ENCODE measurements around the gene SYNDIG1.

Gene SYNDIG1

DNA sequence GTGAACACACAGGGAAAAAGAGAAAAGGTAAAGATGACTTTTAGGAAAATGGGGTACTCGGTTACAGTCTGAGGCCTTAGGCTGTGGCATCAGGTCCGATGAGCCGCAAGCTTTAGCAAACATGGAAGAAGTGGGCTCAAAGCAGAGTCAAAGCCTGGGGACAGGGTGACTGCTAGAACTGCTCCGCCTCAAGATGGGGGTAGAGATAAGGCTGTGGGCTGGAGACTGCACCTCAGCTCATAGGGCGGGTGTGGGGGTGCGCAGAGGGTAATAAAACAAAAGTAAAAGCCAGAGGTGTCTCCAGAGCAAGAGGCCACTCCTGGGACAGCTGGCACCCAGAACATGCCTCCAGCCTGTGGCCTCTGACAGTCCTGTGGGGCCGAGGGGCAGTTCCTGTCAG is 21.3 kb upstream of the SYNDIG1 start:
- no peak for DNase-seq (ENCODE audit: low spot score)

DNA sequence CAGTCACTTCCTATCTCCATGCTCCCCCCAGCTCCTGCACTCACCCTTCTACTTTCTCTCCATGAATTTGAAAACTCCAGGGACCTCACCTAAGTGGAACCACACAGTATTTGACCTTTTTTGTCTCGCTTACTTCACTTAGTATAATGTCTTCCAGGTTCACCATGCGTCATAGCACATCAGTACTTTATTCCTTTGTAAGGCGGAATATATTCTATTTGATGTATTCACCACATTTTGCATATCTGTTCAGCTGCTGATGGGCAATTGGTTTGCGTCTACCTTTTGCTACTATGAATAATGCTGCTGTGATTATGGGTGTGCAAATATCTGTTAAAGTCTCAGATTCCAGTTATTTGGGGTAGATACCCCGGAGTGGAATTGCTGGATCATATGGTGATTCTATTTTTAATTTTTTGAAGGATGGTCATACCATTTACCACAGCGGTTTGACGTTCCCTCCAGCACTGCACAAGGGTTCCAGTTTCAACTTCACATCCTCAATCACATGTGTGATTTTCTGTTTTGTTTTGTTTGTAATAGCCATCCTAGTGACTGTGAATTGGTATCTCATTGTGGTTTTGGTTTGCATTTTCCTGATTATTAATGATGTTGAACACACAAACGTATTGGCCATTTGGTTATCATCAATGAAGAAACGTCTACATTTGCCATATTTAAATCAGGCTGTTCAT is 20.3 kb upstream of the SYNDIG1 start:
- no peak for DNase-seq (ENCODE audit: low spot score)

DNA sequence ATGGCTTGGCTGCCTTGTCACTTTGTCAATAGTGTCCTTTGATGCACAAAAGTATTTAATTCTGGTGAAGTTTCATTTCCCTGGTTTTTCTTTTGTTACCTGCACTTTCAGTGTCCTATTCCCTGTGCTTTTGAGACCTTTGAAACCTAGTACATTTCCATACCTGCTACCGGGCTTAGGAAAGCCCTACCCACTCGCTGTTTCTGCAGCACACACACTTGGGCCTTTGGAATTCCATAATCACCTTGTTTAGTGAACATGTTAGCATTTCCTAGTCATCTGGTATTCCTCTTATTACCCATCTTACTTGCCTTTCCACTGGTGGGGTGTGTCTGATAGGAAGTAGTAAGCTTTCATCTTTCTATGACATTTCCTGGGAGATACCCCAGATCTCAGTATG is 19.3 kb upstream of the SYNDIG1 start:
- no peak for DNase-seq (ENCODE audit: low spot score)

DNA sequence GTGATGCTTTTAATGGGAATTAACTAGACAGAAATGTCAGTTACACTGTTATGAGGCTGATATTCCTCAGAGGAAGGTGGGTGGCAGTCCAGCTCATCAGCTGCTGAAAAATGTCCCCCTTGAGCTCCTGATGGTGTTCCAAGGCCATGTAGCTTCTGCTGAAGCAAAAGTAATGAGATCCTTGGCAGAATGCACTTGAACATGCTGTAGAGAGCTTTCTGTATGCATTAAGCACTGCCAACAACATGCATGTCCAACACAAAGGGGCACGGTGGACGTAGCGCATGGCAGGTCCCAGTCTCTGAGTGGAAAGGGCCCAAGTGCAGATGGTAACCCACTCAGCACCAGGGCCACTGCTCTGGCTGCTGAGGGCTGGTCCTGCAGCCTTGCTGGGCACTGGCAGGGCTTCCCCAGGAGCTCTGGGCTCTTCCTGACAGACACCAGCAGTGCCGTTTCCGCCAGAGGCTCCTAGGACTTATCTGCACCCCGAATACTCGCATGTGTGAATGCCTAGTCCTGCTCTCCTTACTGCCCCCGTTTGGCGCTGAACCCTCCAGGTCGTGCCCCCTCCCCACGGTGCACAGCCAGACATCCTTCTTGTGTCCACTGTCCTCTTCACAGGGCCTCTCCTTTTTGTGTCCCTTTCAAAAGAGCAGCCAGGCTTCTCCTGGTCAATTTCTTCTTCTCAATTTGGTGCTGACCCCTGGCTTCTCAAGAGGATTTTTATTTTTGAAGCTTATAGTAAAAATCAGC is 18.6 kb upstream of the SYNDIG1 start:
- DNase-seq (ENCODE audit: low spot score) = no peak

DNA sequence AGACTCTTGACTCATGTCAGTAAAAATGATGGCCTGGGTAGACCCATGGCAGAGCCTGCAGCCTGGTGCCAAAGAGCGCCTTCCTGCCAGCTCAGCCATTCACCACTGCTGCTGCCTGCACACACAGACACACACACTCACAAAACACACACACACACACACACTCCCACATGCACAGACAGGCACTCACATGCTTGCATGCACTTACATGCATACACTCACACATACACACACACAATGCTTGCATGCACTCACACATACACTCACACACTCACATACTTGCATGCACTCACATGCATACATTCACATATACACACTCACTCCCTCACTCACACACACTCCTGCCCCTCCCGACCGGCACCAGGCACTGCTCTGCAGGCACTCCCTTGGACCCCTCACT is 18.0 kb upstream of the SYNDIG1 start:
- DNase-seq (ENCODE audit: low spot score) = no peak

DNA sequence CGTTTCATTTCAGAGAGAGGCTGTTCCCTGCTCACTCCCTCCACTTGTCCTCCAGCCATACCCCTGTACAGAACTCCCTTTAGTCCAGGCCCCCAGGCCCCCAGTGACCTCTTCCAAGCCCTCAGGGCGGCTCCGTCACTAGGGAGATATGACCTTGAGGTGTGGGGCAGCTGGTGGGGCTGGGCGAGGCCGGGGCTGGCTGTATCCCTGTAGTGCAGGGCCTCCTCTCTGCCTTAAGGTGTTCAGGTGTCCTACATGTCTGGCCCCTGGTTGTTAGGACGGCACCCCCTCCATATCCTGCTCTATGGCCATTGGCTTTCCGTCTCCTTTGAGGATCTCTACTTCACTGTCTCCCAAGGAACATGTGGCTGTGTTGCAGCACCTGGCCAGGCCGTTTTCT is 17.4 kb upstream of the SYNDIG1 start:
- DNase-seq (ENCODE audit: low spot score) = no peak

DNA sequence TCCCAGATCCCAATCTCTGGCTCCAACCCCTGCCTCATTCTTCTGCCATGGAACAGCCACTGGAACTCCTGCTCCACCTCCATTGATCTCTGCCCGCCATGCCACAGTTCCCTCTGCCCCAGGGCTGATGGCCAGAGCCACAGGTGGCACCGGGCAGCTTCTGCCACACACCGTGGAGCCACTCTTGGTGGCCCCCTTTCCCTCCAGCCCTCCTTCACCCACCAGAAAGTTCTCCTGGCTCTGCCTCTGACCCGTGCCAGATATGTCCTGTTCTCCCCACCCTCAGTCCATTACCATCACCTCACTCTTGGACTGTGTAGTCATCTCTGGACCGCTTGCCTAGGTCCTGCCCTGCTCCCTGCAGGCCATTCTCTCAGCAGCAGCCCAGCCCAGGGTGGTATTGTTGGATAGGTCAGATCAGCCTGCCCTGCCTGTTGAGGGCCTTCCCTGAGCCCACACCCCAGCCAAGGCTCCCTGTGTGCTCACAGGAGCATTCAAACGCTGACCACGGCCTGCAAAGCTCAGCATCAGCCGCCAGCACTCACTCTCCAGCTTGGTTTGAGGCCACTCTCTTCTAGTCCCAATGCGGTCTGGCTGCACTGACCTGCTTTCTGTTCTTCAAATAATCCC is 16.8 kb upstream of the SYNDIG1 start:
- no peak for DNase-seq (ENCODE audit: low spot score)

DNA sequence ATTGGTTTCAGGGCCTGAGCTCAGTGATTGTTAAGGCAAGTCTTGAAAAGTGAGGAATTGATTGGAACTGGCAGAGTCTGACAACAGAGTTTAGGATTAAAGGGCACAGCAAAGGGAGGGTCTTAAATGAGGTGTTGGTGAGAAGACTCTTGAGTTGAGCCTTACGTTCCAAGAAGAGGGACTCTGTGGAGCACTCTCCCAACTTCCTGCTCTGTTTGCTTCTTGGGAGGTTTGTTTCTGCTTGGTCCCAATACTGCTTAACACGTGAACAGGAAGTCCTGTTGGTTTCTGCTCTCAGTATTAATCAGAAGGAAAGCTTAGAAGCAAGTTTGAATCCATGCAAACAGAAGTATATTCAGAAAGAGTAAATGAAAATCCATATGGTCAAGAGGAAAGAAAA is 15.6 kb upstream of the SYNDIG1 start:
- no peak for DNase-seq (ENCODE audit: low spot score)

DNA sequence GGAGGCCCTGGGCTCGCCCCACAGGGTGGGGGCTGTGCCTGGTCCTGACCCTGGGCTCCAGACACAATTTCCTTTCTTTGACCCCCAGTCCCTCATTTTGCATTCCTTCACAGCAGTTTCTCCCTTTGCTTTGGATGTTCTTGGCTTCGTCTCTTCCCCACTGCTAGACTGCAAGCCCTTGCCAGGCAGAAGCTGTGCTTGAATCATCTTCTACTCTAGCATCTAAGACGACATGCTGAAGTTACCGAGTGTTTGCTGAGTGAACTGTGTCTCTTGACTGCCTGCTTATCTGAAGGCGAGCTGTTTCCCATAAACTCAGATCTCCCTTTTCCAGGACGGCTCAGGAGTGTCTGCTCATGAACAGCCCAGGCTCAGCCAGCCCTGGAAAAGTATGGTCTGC is 14.3 kb upstream of the SYNDIG1 start:
- DNase-seq (ENCODE audit: low spot score) = no peak

DNA sequence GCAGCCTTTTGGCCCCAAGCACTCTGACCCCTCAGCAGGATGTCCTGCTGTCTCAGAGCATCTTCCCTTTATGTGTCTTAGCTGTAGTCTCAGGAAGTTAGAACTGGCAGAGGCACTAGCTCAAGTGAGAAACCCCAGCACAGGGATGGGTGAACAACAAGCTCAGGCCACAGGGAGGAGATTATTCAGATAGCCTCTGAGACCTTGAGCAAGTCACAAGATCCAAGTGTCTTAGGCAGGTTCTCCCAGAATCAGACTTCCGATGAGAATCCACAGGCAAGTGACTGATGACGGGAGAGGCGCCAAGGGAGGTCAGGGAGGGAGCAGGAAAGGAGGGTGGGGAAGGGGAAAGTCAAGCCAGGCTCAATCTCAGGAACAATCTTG is 13.0 kb upstream of the SYNDIG1 start:
- DNase-seq (ENCODE audit: low spot score) = no peak

DNA sequence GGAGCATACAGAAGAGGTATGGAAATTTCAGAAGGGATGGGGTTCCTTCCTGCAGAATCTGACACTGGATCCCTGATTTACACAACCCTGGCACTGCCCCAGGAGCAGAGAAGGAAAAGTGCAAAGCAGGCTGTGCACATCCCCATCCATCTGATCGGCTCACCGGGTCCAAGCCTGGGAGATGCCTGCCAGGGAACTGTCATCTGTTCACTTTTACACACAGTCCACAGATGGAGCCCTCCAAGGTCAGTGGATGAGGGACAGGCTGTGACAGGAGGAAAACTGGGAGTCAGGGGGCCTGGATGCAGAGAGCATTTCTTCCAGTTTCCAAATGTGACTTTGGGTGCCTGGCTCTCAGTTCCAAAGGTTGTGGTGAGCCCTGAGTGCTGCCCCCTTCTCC is 11.0 kb upstream of the SYNDIG1 start:
- DNase-seq (ENCODE audit: low spot score) = no peak

DNA sequence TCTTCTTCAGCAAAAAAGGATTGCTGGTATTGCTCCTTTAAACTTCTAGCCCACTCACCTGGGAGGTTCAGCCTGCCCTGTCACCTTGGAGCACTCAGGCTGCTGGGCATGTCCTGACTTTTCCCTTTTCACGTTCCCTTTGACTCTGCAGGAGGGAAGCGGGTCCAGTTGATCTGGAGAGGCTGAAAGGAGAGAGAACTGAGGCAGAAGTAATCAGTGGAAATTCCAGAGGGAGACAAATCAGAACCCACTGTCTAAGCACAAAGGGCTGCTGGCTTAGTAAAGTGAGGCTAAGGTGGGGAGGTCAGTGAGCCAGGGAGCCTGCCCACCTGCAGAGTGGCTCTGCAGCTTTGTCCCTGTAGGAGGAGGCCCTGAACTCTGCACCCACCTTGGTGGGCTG is 9.7 kb upstream of the SYNDIG1 start:
- DNase-seq (ENCODE audit: low spot score) = no peak

DNA sequence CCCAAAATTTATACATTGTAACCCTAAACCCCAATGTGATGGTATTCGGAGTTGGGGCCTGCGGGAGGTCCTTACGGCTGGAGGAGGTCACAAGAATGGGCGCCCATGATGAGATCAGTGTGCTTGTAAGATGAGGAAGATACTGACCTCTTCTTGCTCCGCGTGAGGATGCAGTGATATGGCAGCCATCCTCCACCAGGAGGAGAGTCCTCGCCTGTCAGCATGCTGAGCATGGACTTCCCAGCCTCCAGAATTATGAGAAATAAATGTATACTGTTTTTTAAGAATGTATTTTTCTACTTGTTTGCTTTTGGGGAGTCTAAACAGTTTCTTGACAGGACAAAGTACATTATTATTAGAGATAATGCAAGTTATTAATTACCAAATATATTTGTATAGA is 8.7 kb upstream of the SYNDIG1 start:
- no peak for DNase-seq (ENCODE audit: low spot score)

DNA sequence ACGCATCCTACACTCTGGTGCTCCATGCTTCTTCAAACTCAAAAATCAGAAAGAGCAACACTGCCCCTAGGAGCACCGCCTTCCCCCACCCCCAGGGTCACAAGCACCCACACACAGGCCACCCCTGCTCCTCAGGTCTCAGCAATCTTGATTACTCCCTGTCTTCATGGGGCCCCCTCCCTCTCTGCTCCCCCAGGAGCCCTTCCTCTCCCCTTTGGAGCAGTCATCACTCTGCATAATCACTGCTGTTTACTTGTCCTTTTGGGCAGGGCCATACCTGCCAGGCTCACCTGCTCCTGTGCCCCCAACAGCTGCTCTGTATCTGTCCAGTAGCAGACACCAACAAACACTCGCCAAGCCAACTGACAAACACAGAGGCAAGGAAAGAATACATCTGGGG is 7.6 kb upstream of the SYNDIG1 start:
- DNase-seq (ENCODE audit: low spot score) = no peak

DNA sequence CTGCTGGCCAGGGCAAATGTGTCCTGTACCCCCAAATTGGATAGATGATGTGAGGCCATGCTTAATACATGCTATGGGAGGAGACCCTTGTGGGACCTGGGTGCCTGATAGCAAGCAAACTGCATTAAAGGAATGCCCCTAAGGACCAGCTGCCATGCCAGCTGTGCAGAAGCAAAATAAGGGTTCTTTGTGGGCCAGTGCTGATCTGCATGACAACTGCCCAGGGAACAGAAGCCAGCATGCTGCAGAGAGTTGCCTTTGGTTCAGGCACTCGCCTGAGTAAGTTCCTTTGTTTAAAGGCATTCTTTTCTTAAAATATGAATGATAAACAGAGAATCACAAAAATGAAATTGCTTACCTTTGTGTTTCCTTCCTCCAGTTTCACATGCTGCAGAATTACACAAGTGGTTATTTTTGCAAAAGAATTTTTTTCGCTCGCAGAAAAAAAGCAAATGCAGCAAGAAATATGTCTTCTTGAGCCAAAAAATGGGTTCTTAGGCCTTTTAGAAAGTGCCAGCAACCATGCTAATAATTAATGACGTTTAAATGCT is 6.9 kb upstream of the SYNDIG1 start:
- DNase-seq (ENCODE audit: low spot score) = no peak

DNA sequence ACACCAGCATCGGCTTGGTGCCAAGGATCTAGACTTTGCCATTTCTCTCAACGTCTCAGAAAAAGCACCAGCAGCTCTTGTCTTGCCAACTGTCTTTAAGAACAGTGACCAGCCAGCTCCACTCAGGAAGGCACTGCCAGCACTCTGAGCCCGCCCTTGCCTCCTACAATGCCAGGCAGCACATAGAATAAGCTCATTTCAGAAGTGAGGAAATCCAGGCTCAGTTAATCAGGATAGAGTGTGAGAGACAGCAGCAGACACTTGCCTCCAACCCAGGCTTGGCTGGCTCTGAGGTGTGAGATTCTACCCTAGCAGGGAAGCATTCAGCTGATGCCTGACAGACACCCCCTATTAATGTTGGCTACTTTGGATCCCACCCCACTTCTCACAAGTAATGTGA is 4.3 kb upstream of the SYNDIG1 start:
- DNase-seq (ENCODE audit: low spot score) = no peak

DNA sequence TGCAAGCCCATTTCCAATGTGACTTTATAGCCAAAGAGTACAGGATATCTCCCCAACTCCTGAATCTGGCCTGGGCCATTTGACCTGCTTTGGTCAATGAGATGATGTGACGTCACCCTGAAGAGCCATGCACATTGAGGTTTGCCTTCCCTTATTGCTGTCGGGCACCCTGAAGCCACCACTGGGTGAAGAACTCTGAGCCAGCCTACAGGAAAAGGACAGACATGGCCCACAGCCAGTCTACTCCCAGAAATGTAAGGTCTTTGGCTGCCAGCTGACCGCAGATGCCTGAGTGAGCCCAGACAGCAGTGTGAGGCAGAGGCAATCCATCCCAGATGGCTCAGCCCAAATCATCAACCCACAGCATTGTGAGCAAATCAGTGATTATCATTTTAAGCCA is 3.7 kb upstream of the SYNDIG1 start:
- DNase-seq (ENCODE audit: low spot score) = no peak

DNA sequence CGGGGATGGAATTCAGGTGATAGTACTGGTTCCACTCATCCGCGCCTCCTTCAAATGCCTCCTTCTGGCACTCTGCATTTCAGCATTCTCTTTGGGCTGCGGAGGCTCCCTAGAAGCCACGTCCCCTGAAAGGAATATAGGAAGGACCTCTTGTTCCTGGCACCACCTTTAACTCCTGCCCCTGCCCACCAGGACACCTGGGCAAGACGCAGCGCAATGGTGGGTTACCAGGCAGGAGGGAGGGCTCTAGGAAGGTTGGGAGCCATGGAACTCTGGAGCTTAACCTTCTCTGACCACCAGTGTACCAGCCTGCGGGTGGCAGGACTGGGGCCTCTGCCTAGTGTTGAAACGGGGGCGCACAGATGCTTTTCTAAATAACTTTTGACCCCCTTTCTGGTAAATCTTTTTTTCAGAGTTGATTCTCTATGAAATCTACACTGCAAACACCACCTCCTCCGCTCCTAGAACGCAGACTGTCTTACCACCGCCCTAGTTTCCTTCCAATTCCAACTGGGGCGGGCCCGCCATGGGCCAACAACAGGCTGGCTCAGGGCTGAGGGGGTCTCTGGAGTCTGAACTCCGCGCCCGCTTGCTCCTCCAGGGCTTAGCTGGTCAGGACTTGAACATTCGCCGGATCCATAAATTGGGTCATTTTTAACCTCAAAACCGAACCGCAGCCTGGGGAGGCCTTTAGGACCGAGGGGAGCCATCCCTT is 871 bp upstream of the SYNDIG1 start:
- DNase-seq (ENCODE audit: low spot score) = no peak

DNA sequence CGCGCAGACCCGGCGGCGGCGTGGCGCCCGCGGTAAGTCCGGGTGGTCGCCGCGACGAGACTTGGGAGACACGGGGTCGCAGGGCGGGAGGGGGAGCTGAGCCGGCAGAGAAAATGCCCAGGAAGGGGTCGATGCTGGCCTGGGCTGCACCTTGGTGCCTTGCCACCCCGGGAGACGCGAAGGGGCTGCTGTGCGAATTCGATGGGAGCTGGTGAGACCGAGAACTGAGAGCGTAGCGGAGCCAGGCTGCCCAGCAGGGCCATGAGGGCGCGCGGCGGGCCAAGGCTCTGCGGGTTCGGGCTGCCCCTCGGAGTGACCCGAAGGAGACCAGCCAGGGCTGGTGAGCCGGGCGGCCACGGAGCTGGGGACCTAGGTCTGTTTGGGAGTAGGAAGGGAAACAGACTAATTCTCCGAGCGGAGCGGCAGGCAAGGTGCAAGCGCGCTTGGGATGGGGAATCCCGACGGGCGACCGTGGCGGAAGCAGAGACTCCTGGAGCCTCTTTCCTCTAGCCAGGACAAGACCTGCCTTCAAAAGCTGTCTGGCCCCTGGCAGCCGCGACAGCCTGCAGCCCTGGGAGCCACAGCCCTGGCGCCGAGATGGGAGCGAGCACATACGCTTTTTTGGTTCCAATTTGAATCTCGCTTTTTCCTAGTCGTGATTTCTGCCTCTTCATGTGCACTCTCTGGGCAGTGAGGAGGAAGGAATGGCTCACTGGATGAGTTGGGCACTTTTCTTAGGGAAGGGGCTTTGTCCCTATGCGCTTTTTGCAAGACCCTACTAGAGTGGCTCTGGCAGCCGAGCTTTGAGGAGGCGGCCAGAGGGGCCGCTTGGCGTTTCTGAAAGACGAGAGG is 691 bp downstream of the SYNDIG1 start:
- DNase-seq (ENCODE audit: low spot score) = no peak

DNA sequence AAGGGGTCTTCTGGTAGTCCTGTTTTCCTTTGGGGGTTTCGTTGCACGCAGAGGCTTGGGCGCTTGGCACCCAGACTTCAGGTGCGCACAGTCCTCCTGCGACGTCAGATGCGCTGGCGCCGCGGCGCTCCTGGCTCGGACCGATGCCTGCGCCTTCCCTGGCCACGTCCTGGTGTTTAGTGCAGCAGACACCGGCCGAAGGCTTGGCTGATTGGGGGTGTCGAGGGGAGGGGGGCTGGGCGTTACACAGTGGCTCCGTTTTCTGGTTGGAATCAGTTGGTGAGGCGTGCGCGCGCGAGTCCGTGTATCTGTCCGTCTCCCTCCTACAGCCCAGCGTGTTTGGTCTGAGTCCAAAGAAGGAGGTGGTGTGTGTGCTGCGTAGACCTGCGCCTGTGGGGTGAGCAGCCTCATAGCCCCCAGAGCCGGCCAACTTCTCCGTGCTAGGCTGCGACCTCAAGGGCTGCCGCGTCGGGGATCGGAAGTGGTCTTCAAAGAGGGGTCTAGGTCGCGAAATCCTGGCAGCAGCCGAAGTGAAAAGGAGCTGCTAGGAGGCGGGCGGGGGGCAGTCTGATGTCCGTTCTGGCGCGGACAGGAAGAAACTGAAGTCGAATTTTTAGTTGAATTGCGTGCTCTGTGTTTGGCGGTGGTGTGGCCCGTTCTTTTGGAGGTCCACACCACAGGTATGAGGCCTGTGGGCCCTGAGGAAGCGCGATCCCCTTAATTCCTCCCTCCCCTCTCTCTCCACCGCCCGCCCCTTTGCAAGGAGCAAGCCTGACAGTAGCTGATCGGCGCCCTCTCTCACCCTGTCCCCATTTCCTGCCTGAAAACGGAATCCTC is 1.5 kb downstream of the SYNDIG1 start:
- DNase-seq (ENCODE audit: low spot score) = no peak

DNA sequence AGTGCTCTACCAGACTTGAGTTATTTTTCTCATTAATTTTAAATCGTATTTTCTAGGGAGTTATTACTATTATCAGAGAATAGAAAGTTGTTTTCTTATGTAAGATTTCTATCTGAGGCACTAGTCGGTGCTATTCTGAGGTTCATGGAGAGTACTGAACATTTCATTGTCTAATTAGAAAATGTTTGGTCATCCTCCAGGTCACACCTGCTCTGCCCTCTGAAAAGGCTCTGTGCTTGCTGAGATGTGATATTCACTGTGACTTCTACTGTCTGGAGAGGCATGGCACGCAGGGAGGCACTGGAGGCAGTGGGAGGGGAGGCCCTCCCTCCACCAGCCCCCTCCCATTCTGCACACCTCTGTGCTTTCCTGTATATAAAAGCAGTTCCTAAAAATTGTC is 3.0 kb downstream of the SYNDIG1 start:
- DNase-seq (ENCODE audit: low spot score) = no peak
